HEK293 (cell line): ENCODE results near the gene SLC22A31.

Source experiments
- CTCF ChIA-PET: fragments of 350-600 bp; formaldehyde crosslinking; extraction: SDS; loops from one replicate; lab custom pipeline; 2021; ENCODE audit warnings: antibody characterized with exemption; lab: Yijun Ruan, JAX
- POLR2A ChIA-PET: fragments of 300-600 bp; formaldehyde crosslinking; extraction: SDS; loops from one replicate; lab custom pipeline; 2020; ENCODE audit warnings: antibody characterized with exemption, inconsistent platforms; lab: Yijun Ruan, JAX
- H3K27ac ChIP-seq: fragments of 200-500 bp; sonication (Bioruptor generic); 2 replicates; pipeline ENCODE4 v1.5.1; 2014; ENCODE audit warnings: low read depth, low read length, control low read depth, inconsistent platforms; ENCODE audit errors: extremely low read depth
- H3K36me3 ChIP-seq, 2 experiments: fragments of 200-500 bp in 1 of 2; sonication (Bioruptor generic) in 1 of 2; 1 replicate in 1 of 2; 2 replicates in 1 of 2; pipeline ENCODE4 v1.5.1; 2014 to 2017; ENCODE audit warnings: inconsistent platforms in 2 of 2, low read length in 2 of 2; ENCODE audit not compliant: control insufficient read depth in 2 of 2, insufficient read depth in 1 of 2
- H3K4me1 ChIP-seq: fragments of 200-500 bp; sonication (Bioruptor generic); 2 replicates; pipeline ENCODE4 v1.5.1; 2014; ENCODE audit warnings: mild to moderate bottlenecking, low read length, inconsistent platforms; ENCODE audit not compliant: control insufficient read depth, insufficient read depth
- H3K4me3 ChIP-seq: 2 replicates; pipeline ENCODE4 v1.5.1; 2011; ENCODE audit warnings: low read depth, mild to moderate bottlenecking, control low read depth, low read length, moderate library complexity
- H3K9me3 ChIP-seq: fragments of 200-500 bp; sonication (Bioruptor generic); 2 replicates; pipeline ENCODE4 v1.5.1; 2014; ENCODE audit warnings: low read depth, low read length, inconsistent platforms; ENCODE audit not compliant: control insufficient read depth, insufficient read depth
- EGR2 ChIP-seq: fragments of 450-650 bp; formaldehyde crosslinking; IDR thresholded peaks from 2 replicates; pipeline ENCODE4 v1.5.1; 2016; ENCODE audit warnings: low read depth, missing biosample characterization, missing genetic modification characterization
- OVOL3 ChIP-seq: fragments of 450-650 bp; formaldehyde crosslinking; IDR thresholded peaks from 2 replicates; pipeline ENCODE4 v1.5.1; 2016; ENCODE audit warnings: missing biosample characterization, missing genetic modification characterization
- ZBTB17 ChIP-seq: fragments of 450-650 bp; formaldehyde crosslinking; IDR thresholded peaks from 2 replicates; pipeline ENCODE4 v1.5.1; 2016; ENCODE audit warnings: missing biosample characterization, missing genetic modification characterization
- ZBTB20 ChIP-seq: fragments of 450-650 bp; formaldehyde crosslinking; IDR thresholded peaks from 2 replicates; pipeline ENCODE4 v1.5.1; 2016; ENCODE audit warnings: missing biosample characterization, missing genetic modification characterization
- ZFHX2 ChIP-seq: fragments of 450-650 bp; formaldehyde crosslinking; conservative IDR thresholded peaks from 2 replicates; pipeline ENCODE4 v1.5.1; 2016; ENCODE audit warnings: missing biosample characterization, missing genetic modification characterization
- ZNF202 ChIP-seq: fragments of 450-650 bp; formaldehyde crosslinking; IDR thresholded peaks from 2 replicates; pipeline ENCODE4 v1.5.1; 2016; ENCODE audit warnings: missing biosample characterization, missing genetic modification characterization, borderline replicate concordance
- ZNF292 ChIP-seq: fragments of 450-650 bp; formaldehyde crosslinking; IDR thresholded peaks from 2 replicates; pipeline ENCODE4 v1.5.1; 2016; ENCODE audit warnings: low read depth, missing biosample characterization, missing genetic modification characterization, borderline replicate concordance
- ZNF391 ChIP-seq: fragments of 450-650 bp; formaldehyde crosslinking; IDR thresholded peaks from 2 replicates; pipeline ENCODE4 v1.5.1; 2016; ENCODE audit warnings: low read depth, missing biosample characterization, missing genetic modification characterization, borderline replicate concordance
- ZNF501 ChIP-seq: fragments of 450-650 bp; formaldehyde crosslinking; IDR thresholded peaks from 2 replicates; pipeline ENCODE4 v1.5.1; 2016; ENCODE audit warnings: missing biosample characterization, missing genetic modification characterization
- ZNF514 ChIP-seq: fragments of 450-650 bp; formaldehyde crosslinking; IDR thresholded peaks from 2 replicates; pipeline ENCODE4 v1.5.1; 2016; ENCODE audit warnings: missing biosample characterization, missing genetic modification characterization
- ZNF529 ChIP-seq: fragments of 450-650 bp; formaldehyde crosslinking; IDR thresholded peaks from 2 replicates; pipeline ENCODE4 v1.5.1; 2017; ENCODE audit warnings: missing genetic modification characterization, missing biosample characterization; ENCODE audit not compliant: insufficient replicate concordance
- ZNF560 ChIP-seq: fragments of 450-650 bp; formaldehyde crosslinking; IDR thresholded peaks from 2 replicates; pipeline ENCODE4 v1.5.1; 2017; ENCODE audit warnings: missing biosample characterization, missing genetic modification characterization, borderline replicate concordance
- ZNF664 ChIP-seq: fragments of 450-650 bp; formaldehyde crosslinking; IDR thresholded peaks from 2 replicates; pipeline ENCODE4 v1.5.1; 2016; ENCODE audit warnings: missing biosample characterization, missing genetic modification characterization
- ZNF677 ChIP-seq: fragments of 450-650 bp; IDR thresholded peaks from 2 replicates; pipeline ENCODE4 v1.5.0; 2018; ENCODE audit warnings: missing biosample characterization, mild to moderate bottlenecking, missing genetic modification characterization, moderate library complexity
- ZNF76 ChIP-seq: fragments of 450-650 bp; formaldehyde crosslinking; IDR thresholded peaks from 2 replicates; pipeline ENCODE4; 2016; ENCODE audit warnings: low read depth, missing biosample characterization, missing genetic modification characterization, borderline replicate concordance
- ZSCAN16 ChIP-seq: fragments of 450-650 bp; formaldehyde crosslinking; IDR thresholded peaks from 2 replicates; pipeline ENCODE4 v1.5.1; 2016; ENCODE audit warnings: missing biosample characterization, missing genetic modification characterization
- ZSCAN23 ChIP-seq: fragments of 450-650 bp; formaldehyde crosslinking; IDR thresholded peaks from 2 replicates; pipeline ENCODE4 v1.5.1; 2016; ENCODE audit warnings: missing biosample characterization, missing genetic modification characterization
- TF ChIP-seq, protein P1 (sequence below): fragments of 450-650 bp; formaldehyde crosslinking; IDR thresholded peaks from 2 replicates; pipeline ENCODE4 v1.5.1; 2016; ENCODE audit warnings: missing biosample characterization, missing genetic modification characterization
- TF ChIP-seq, protein P2 (sequence below): fragments of 450-650 bp; formaldehyde crosslinking; IDR thresholded peaks from 2 replicates; pipeline ENCODE4 v1.5.1; 2017; ENCODE audit warnings: missing biosample characterization, missing genetic modification characterization
- TF ChIP-seq, protein P3 (sequence below): fragments of 450-650 bp; formaldehyde crosslinking; IDR thresholded peaks from 2 replicates; pipeline ENCODE4 v1.5.1; 2016; ENCODE audit warnings: missing biosample characterization, missing genetic modification characterization
- TF ChIP-seq, protein P4 (sequence below): fragments of 450-650 bp; formaldehyde crosslinking; IDR thresholded peaks from 2 replicates; pipeline ENCODE4 v1.5.1; 2017; ENCODE audit warnings: missing biosample characterization, missing genetic modification characterization

Gene SLC22A31

DNA sequence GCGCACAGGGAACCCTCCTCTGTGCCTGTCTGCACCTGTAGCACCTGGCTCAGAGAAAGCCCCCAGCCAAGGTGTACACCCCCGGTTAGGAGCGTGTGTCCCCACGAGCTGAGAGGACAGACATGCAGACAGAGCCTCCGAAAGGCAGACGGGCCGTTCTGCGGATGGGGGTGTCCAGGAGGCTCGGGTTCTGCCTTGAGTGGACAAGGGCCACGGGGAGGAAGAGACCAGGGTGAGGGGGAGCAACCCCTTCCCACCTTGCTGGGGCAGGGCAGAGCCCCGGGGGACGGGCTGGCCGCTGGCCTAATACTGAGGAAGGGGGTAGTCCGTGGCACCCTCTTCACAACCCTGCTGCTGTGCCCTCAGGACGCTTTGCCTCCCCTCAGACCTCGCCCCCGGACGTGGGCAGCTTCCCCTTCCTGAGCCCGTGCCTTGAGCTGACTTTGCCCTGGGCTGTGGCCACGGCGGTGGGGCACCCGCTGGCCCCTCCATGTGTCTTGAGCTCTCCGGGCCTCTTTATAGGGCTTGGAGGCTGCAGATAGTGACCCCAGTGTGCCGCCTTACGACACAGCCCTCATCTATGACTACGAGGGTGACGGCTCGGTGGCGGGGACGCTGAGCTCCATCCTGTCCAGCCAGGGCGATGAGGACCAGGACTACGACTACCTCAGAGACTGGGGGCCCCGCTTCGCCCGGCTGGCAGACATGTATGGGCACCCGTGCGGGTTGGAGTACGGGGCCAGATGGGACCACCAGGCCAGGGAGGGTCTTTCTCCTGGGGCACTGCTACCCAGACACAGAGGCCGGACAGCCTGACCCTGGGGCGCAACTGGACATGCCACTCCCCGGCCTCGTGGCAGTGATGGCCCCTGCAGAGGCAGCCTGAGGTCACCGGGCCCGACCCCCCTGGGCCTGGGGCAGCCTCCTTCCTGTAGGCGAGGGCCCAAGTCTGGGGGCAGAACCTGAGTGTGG lies 5.7 kb downstream of the SLC22A31 start:
- Histone ChIP-seq H3K27ac (no peak overlapping the region), H3K4me1 (no peaks in the 10 kb centered on the region), H3K4me3 (no peak overlapping the region), H3K36me3 (no peaks in the 10 kb centered on the region), H3K9me3 (no peaks in the 10 kb centered on the region)
- TF ChIP-seq ZSCAN23 (tag by site-specific recombination) (no peak), ZNF514 (no peak), ZFHX2 (0 out of 2 replicates have a peak, but pooled peaks have one; percentile 15)
- TF ChIP-seq, protein P1, sequence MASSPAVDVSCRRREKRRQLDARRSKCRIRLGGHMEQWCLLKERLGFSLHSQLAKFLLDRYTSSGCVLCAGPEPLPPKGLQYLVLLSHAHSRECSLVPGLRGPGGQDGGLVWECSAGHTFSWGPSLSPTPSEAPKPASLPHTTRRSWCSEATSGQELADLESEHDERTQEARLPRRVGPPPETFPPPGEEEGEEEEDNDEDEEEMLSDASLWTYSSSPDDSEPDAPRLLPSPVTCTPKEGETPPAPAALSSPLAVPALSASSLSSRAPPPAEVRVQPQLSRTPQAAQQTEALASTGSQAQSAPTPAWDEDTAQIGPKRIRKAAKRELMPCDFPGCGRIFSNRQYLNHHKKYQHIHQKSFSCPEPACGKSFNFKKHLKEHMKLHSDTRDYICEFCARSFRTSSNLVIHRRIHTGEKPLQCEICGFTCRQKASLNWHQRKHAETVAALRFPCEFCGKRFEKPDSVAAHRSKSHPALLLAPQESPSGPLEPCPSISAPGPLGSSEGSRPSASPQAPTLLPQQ = no peak
- ChIA-PET POLR2A (no interaction called here), CTCF (interaction anchor here (1.1 kb wide), 1 partner anchor 27 kb away, joined by 3 read pairs; no protein-coding TSS in a partner anchor)

DNA sequence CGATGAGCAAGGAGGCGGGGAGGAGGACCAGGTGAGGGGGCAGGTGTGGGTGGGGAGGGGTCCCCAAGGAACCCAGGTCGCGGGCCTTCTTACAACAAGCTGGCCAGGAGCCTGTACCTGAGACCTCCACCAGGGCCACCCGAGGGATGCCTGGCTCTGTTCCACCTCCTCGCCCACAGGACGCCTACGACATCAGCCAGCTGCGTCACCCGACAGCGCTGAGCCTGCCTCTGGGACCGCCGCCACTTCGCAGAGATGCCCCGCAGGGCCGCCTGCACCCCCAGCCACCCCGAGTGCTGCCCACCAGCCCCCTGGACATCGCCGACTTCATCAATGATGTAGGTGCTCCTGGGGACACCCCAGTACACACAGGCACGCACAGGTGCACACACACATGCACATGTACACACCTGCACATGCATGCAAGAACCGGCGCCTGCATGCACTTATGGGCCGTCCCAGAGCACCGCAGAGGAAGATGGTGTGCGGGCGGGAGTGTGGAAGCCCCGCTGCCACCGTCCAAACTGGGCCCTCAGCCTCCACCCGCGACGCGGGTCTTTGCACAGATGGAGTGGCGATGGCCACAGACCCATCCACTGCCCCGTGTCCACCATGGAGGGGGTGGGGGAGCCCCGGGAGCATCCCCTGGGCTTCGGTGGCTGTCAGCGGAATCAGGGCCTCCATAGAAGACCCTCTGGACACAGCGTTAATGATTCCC lies 6.6 kb downstream of the SLC22A31 start:
- Histone ChIP-seq H3K4me3 (no peak overlapping the region), H3K27ac (no peak overlapping the region), H3K36me3 (no peaks in the 10 kb centered on the region), H3K4me1 (no peaks in the 10 kb centered on the region), H3K9me3 (no peaks in the 10 kb centered on the region)
- CTCF ChIA-PET = no interaction called here
- no peak for TF ChIP-seq ZNF560 (tag by site-specific recombination)
- TF ChIP-seq, protein P2, sequence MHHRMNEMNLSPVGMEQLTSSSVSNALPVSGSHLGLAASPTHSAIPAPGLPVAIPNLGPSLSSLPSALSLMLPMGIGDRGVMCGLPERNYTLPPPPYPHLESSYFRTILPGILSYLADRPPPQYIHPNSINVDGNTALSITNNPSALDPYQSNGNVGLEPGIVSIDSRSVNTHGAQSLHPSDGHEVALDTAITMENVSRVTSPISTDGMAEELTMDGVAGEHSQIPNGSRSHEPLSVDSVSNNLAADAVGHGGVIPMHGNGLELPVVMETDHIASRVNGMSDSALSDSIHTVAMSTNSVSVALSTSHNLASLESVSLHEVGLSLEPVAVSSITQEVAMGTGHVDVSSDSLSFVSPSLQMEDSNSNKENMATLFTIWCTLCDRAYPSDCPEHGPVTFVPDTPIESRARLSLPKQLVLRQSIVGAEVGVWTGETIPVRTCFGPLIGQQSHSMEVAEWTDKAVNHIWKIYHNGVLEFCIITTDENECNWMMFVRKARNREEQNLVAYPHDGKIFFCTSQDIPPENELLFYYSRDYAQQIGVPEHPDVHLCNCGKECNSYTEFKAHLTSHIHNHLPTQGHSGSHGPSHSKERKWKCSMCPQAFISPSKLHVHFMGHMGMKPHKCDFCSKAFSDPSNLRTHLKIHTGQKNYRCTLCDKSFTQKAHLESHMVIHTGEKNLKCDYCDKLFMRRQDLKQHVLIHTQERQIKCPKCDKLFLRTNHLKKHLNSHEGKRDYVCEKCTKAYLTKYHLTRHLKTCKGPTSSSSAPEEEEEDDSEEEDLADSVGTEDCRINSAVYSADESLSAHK (tag by site-specific recombination) = no peak
- TF ChIP-seq ZBTB17 (tag by site-specific recombination) = no peak
- no peak for TF ChIP-seq ZNF529 (tag by site-specific recombination)
- no peak for TF ChIP-seq ZBTB20 (tag by site-specific recombination)
- TF ChIP-seq ZNF664 = no peak
- no peak for TF ChIP-seq ZNF677 (tag by site-specific recombination)
- TF ChIP-seq ZNF292 = no peak
- TF ChIP-seq EGR2 (tag by site-specific recombination) = no peak
- no peak for TF ChIP-seq OVOL3 (tag by site-specific recombination)
- TF ChIP-seq ZSCAN16 (tag by site-specific recombination) = no peak
- TF ChIP-seq ZNF202 (tag by site-specific recombination) = no peak
- TF ChIP-seq, protein P3, sequence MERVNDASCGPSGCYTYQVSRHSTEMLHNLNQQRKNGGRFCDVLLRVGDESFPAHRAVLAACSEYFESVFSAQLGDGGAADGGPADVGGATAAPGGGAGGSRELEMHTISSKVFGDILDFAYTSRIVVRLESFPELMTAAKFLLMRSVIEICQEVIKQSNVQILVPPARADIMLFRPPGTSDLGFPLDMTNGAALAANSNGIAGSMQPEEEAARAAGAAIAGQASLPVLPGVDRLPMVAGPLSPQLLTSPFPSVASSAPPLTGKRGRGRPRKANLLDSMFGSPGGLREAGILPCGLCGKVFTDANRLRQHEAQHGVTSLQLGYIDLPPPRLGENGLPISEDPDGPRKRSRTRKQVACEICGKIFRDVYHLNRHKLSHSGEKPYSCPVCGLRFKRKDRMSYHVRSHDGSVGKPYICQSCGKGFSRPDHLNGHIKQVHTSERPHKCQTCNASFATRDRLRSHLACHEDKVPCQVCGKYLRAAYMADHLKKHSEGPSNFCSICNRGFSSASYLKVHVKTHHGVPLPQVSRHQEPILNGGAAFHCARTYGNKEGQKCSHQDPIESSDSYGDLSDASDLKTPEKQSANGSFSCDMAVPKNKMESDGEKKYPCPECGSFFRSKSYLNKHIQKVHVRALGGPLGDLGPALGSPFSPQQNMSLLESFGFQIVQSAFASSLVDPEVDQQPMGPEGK = no peak
- TF ChIP-seq, protein P4, sequence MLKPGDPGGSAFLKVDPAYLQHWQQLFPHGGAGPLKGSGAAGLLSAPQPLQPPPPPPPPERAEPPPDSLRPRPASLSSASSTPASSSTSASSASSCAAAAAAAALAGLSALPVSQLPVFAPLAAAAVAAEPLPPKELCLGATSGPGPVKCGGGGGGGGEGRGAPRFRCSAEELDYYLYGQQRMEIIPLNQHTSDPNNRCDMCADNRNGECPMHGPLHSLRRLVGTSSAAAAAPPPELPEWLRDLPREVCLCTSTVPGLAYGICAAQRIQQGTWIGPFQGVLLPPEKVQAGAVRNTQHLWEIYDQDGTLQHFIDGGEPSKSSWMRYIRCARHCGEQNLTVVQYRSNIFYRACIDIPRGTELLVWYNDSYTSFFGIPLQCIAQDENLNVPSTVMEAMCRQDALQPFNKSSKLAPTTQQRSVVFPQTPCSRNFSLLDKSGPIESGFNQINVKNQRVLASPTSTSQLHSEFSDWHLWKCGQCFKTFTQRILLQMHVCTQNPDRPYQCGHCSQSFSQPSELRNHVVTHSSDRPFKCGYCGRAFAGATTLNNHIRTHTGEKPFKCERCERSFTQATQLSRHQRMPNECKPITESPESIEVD = no peak
- no peak for TF ChIP-seq ZNF391
- TF ChIP-seq ZNF76 (tag by site-specific recombination) = no peak
- TF ChIP-seq ZNF501 (tag by site-specific recombination) = no peak
- POLR2A ChIA-PET = interaction anchor here (0.5 to 1.5 kb wide), 4 partner anchors 12 to 54 kb away, joined by 3 to 11 read pairs (median 4); partner anchors contain the start of gene CDH15
